A549 (cell line): ENCODE measurements around the gene PSMD9. TPM values are rescaled to one million over a fixed set of nuclear protein-coding genes. Genes with fewer than 3 reads are reported as not detected.

Experiments used
- ATAC-seq, 2 experiments: fragments of 200-7000 bp in 1 of 2; fragments of >200 bp in 1 of 2; cut with Nextera tagmentation in 1 of 2; cut with Tn5 transposase in 1 of 2; 3 replicates each; pipeline versions ENCODE4 v1.8.0 to v1.9.1; 2018 to 2020; ENCODE audit warnings: mild to moderate bottlenecking in 1 of 2, moderate library complexity in 1 of 2
- CTCF ChIA-PET: fragments of 300-600 bp; sonication (Branson Sonifier 250); formaldehyde crosslinking; extraction: SDS; loops from one replicate; lab custom pipeline; 2021; ENCODE audit warnings: antibody characterized with exemption, inconsistent platforms; lab: Yijun Ruan, JAX
- POLR2A ChIA-PET: fragments of 350-600 bp; formaldehyde crosslinking; extraction: SDS; loops from one replicate; lab custom pipeline; 2021; ENCODE audit warnings: antibody characterized with exemption, inconsistent platforms; lab: Yijun Ruan, JAX
- DNase-seq, 2 experiments: peaks; one replicate each; pipeline versions ENCODE4 v3.0.0 to v3.0.0-alpha.2; 2011 to 2016; ENCODE audit warnings: low read depth in 1 of 2, low spot score in 1 of 2
- FAIRE-seq: peaks from 2 replicates; lab custom pipeline; 2011; peaks lifted over from hg19 to GRCh38; lab: Jason Lieb, UNC
- H3K27ac ChIP-seq, 2 experiments: fragments of >200 bp; sonication (Bioruptor Twin); formaldehyde crosslinking; 3 replicates each; pipeline ENCODE4 v1.5.1; 2016 to 2017
- H3K4me1 ChIP-seq: fragments of >200 bp; sonication (Bioruptor Twin); formaldehyde crosslinking; 3 replicates; pipeline ENCODE4 v1.6.1; 2016
- H3K4me2 ChIP-seq: fragments of >200 bp; sonication (Bioruptor Twin); formaldehyde crosslinking; 3 replicates; pipeline ENCODE4 v1.6.1; 2016
- H3K4me3 ChIP-seq: fragments of >200 bp; sonication (Bioruptor Twin); formaldehyde crosslinking; 3 replicates; pipeline ENCODE4 v1.5.1; 2016
- H3K9me3 ChIP-seq: fragments of >200 bp; sonication (Bioruptor Twin); formaldehyde crosslinking; 3 replicates; pipeline ENCODE4 v1.6.1; 2016
- EP300 ChIP-seq, 2 experiments: fragments of >200 bp; sonication (Bioruptor Twin); formaldehyde crosslinking; IDR thresholded peaks; 2 replicates in 1 of 2; 3 replicates in 1 of 2; pipeline ENCODE4 v1.6.1; 2016 to 2017
- FOSB ChIP-seq: fragments of 250-450 bp; sonication (Bioruptor Pico); IDR thresholded peaks from 2 replicates; pipeline ENCODE4 v1.5.0; 2020; ENCODE audit warnings: mild to moderate bottlenecking, moderate library complexity
- FOSL2 ChIP-seq, 2 experiments: fragments of 450-650 bp in 1 of 2; fragments of >200 bp in 1 of 2; sonication (Bioruptor Twin) in 1 of 2; formaldehyde crosslinking; IDR thresholded peaks; 2 replicates each; pipeline versions ENCODE4 v1.5.0 to v1.6.1; 2016 to 2020; ENCODE audit warnings: mild to moderate bottlenecking in 1 of 2, moderate library complexity in 1 of 2
- FOXS1 ChIP-seq: fragments of 250-450 bp; sonication (Bioruptor Pico); IDR thresholded peaks from 2 replicates; pipeline ENCODE4 v1.5.0; 2020; ENCODE audit warnings: mild to moderate bottlenecking, moderate library complexity
- GATA3 ChIP-seq: IDR thresholded peaks from 2 replicates; pipeline ENCODE4 v1.6.1; 2012; ENCODE audit warnings: borderline replicate concordance
- HES2 ChIP-seq: fragments of >200 bp; sonication (Bioruptor Twin); formaldehyde crosslinking; IDR thresholded peaks from 2 replicates; pipeline ENCODE4 v1.6.1; 2016
- HOXB5 ChIP-seq: fragments of 250-450 bp; sonication (Bioruptor Pico); IDR thresholded peaks from 2 replicates; pipeline ENCODE4 v1.5.0; 2020; ENCODE audit warnings: mild to moderate bottlenecking, moderate library complexity
- KDM1A ChIP-seq: fragments of 200-600 bp; sonication (generic); IDR thresholded peaks from 2 replicates; pipeline ENCODE4 v1.6.1; 2016; ENCODE audit warnings: low read depth, mild to moderate bottlenecking
- KDM5A ChIP-seq: fragments of 200-600 bp; sonication (generic); IDR thresholded peaks from 2 replicates; pipeline ENCODE4 v1.6.1; 2016; ENCODE audit warnings: antibody characterized with exemption, mild to moderate bottlenecking
- MAFK ChIP-seq: fragments of 450-650 bp; IDR thresholded peaks from 2 replicates; pipeline ENCODE4 v1.6.1; 2014; ENCODE audit not compliant: partially characterized antibody
- NFE2L2 ChIP-seq: fragments of 150-350 bp; conservative IDR thresholded peaks from 2 replicates; pipeline ENCODE4 v1.6.1; 2014; ENCODE audit warnings: low read length
- NPAS2 ChIP-seq: fragments of 250-450 bp; sonication (Bioruptor Pico); IDR thresholded peaks from 2 replicates; pipeline ENCODE4 v1.8.0; 2022; ENCODE audit warnings: mild to moderate bottlenecking, moderate library complexity, borderline replicate concordance
- NR3C1 ChIP-seq: fragments of >200 bp; sonication (Bioruptor Twin); formaldehyde crosslinking; IDR thresholded peaks from 3 replicates; pipeline ENCODE4 v1.6.1; 2017
- PBX3 ChIP-seq: IDR thresholded peaks from 2 replicates; pipeline ENCODE4 v1.6.1; 2012
- POLR2AphosphoS2 ChIP-seq: conservative IDR thresholded peaks from 2 replicates; pipeline ENCODE4 v1.6.1; 2012; ENCODE audit warnings: low read length, improper control_type of control experiment, inconsistent platforms
- SMC3 ChIP-seq: fragments of >200 bp; sonication (Bioruptor Twin); formaldehyde crosslinking; IDR thresholded peaks from 3 replicates; pipeline ENCODE4 v1.6.1; 2018; ENCODE audit warnings: inconsistent platforms
- USF2 ChIP-seq: fragments of 450-650 bp; IDR thresholded peaks from 2 replicates; pipeline ENCODE4 v1.6.1; 2014; ENCODE audit warnings: antibody characterized with exemption
- ZFP36 ChIP-seq: fragments of 450-650 bp; IDR thresholded peaks from 2 replicates; pipeline ENCODE4 v1.6.1; 2014; ENCODE audit warnings: borderline replicate concordance; ENCODE audit not compliant: partially characterized antibody
- ZSCAN20 ChIP-seq: fragments of 250-450 bp; sonication (Bioruptor Pico); IDR thresholded peaks from 2 replicates; pipeline ENCODE4 v1.8.0; 2022; ENCODE audit warnings: mild to moderate bottlenecking, moderate library complexity
- whole genome bisulfite sequencing: methylation state at CpG from one replicate; pipeline ENCODE4 v1.1.6; 2017; ENCODE audit errors: missing lambda C conversion rate; 5-methylcytosine and 5-hydroxymethylcytosine counted together
- polyA plus RNA-seq, 4 experiments: library from polyadenylated mRNA; depleted of rRNA in 3 of 4; stranded (reverse); fragments of >200 nt; fragmentation: RNase III in 1 of 4; extraction: RNeasy Plus Mini Kit Qiagen cat#74134 plus additional on column Dnase treatment in 1 of 4; gene quantifications; 2 replicates in 3 of 4; 3 replicates in 1 of 4; pipeline ENCODE4 v1.2.3, GENCODE V29; 2011 to 2017
- TF ChIP-seq, protein P1 (sequence below): fragments of >200 bp; sonication (Bioruptor Twin); formaldehyde crosslinking; IDR thresholded peaks from 3 replicates; pipeline ENCODE4 v1.6.1; 2016

Gene PSMD9
- polyA plus RNA-seq, 2 of the 4 experiments (the other 2 are of a cell fraction) = 89.3 to 147 TPM

GRCh38 chr12:121946313-121947025 lies 57.9 kb downstream of the PSMD9 start:
- no peak for FAIRE-seq
- H3K4me1 ChIP-seq = peaks cover 11% of the 10 kb centered on the region
- H3K27ac ChIP-seq = no peak overlapping the region
- DNase-seq = no peak
- 96% methylated on average over 2 of the region's 2 CpGs for whole genome bisulfite sequencing
- H3K4me3 ChIP-seq = no peak overlapping the region
- H3K4me2 ChIP-seq = no peak overlapping the region
- H3K9me3 ChIP-seq = 0 out of 3 replicates have a peak, but pooled peaks cover 8% of the 10 kb centered on the region
- TF ChIP-seq ZSCAN20 (CRISPR knock-in tag) = no peak
- no peak for TF ChIP-seq FOXS1 (CRISPR knock-in tag)
- no peak for TF ChIP-seq NPAS2
- no peak for TF ChIP-seq KDM1A
- no peak for TF ChIP-seq PBX3
- no peak for TF ChIP-seq EP300 (IDR thresholded peaks at IDR 0.05)
- TF ChIP-seq KDM5A = no peak
- no peak for TF ChIP-seq HES2
- TF ChIP-seq USF2 = no peak
- no peak for TF ChIP-seq FOSB
- TF ChIP-seq ZFP36 = no peak
- TF ChIP-seq NR3C1 = no peak
- ATAC-seq = no peak
- ChIA-PET POLR2A (no interaction called here), CTCF (interaction anchor here (1.3 kb wide), 1 partner anchor 63 kb away, joined by 3 read pairs; no protein-coding TSS in a partner anchor)

- H3K4me2 ChIP-seq = no peak overlapping the region
- H3K9me3 ChIP-seq = 0 out of 3 replicates have a peak, but pooled peaks cover 8% of the 10 kb centered on the region
- ChIA-PET CTCF (interaction anchor here (1.0 to 1.5 kb wide), 3 partner anchors 9 to 107 kb away, joined by 3 to 4 read pairs (median 3); no protein-coding TSS in a partner anchor), POLR2A (no interaction called here)
- no peak for DNase-seq
- peaks cover 11% of the 10 kb centered on the region for H3K4me1 ChIP-seq
- no peak overlapping the region for H3K27ac ChIP-seq
- FAIRE-seq = no peak
- no peak for TF ChIP-seq SMC3
- TF ChIP-seq, protein P1, sequence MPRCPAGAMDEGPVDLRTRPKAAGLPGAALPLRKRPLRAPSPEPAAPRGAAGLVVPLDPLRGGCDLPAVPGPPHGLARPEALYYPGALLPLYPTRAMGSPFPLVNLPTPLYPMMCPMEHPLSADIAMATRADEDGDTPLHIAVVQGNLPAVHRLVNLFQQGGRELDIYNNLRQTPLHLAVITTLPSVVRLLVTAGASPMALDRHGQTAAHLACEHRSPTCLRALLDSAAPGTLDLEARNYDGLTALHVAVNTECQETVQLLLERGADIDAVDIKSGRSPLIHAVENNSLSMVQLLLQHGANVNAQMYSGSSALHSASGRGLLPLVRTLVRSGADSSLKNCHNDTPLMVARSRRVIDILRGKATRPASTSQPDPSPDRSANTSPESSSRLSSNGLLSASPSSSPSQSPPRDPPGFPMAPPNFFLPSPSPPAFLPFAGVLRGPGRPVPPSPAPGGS = no peak
- TF ChIP-seq HOXB5 (CRISPR knock-in tag) = no peak
- TF ChIP-seq POLR2AphosphoS2 = no peak
- H3K4me3 ChIP-seq = no peak overlapping the region
- no peak for ATAC-seq
- WGBS = 95% methylated on average over 2 of the region's 2 CpGs
Measured at GRCh38 chr12:121947981-121948380, 59.4 kb downstream of the PSMD9 start.

GRCh38 chr12:121949648-121950397 lies 61.2 kb downstream of the PSMD9 start:
- TF ChIP-seq GATA3 (no peak), FOSL2 (IDR thresholded peaks at IDR 0.05) (no peak), FOSL2 (CRISPR knock-in tag; IDR thresholded peaks at IDR 0.05) (0 out of 2 replicates have a peak, but pooled peaks have one; percentile 20), ZSCAN20 (CRISPR knock-in tag) (peak; percentile 29; the same call in 1 of the 2 replicates), NPAS2 (0 out of 2 replicates have a peak, but pooled peaks have one; percentile 12), MAFK (peak; percentile 41), USF2 (peak; percentile 81), NFE2L2 (no peak)
- CTCF ChIA-PET = interaction anchor here (1.2 kb wide), 1 partner anchor 14 kb away, joined by 5 read pairs; no protein-coding TSS in a partner anchor
- Histone ChIP-seq H3K4me1 (peaks cover 11% of the 10 kb centered on the region), H3K27ac (peak overlapping the region; percentile 46 to 51), H3K4me2 (peak overlapping the region; percentile 48), H3K4me3 (no peak overlapping the region), H3K9me3 (0 out of 3 replicates have a peak, but pooled peaks cover 11% of the 10 kb centered on the region)
- WGBS = 31% methylated on average over 4 of the region's 4 CpGs
- POLR2A ChIA-PET = no interaction called here
- peak in 1 of 2 experiments; percentile 79 for DNase-seq
- FAIRE-seq = peak; percentile 84
- peak; percentile 93 to 96 for ATAC-seq
